Endothelial cell of umbilical vein (primary cell): ENCODE results near the gene TEX48. TPM values are rescaled to one million over a fixed set of nuclear protein-coding genes. Genes with fewer than 3 reads are reported as not detected.

Experiments used
- BruUV-seq: library from RNA; stranded (reverse); fragments of 400-500 nt; replicated peaks from 2 replicates; lab custom pipeline; 2021; lab: Mats Ljungman, UMichigan
- CTCF ChIA-PET: fragments of 300-600, 350-600 bp; sonication (Branson Sonifier 250); formaldehyde crosslinking; loops from one replicate; lab custom pipeline; 2021; ENCODE audit warnings: antibody characterized with exemption, inconsistent platforms; lab: Charles Lee
- POLR2A ChIA-PET: fragments of 300-600, 350-600 bp; sonication (Branson Sonifier 250); formaldehyde crosslinking; loops from one replicate; lab custom pipeline; 2021; ENCODE audit warnings: antibody characterized with exemption, inconsistent platforms; lab: Charles Lee
- DNase-seq: peaks from one replicate; pipeline ENCODE4 v3.0.0-alpha.2; 2011; ENCODE audit warnings: low read depth, low spot score
- FAIRE-seq: peaks from 2 replicates; lab custom pipeline; 2011; peaks lifted over from hg19 to GRCh38; lab: Jason Lieb, UNC
- H2AFZ ChIP-seq: 2 replicates; pipeline ENCODE4 v1.6.0; 2012; ENCODE audit warnings: low read depth, low read length, control low read depth, inconsistent platforms
- H3K27ac ChIP-seq: 2 replicates; pipeline ENCODE4 v1.5.1; 2011; ENCODE audit warnings: low read depth, mild to moderate bottlenecking, control low read depth, low read length, moderate library complexity; ENCODE audit not compliant: insufficient read depth
- H3K27me3 ChIP-seq, 2 experiments: 2 replicates each; pipeline versions ENCODE4 v1.6.0 to v1.6.1; 2011; ENCODE audit warnings: low read length in 2 of 2, mixed read lengths in 1 of 2; ENCODE audit not compliant: control insufficient read depth in 2 of 2, insufficient read depth in 2 of 2
- H3K36me3 ChIP-seq, 2 experiments: 2 replicates in 1 of 2; 3 replicates in 1 of 2; pipeline ENCODE4 v1.5.1; 2011; ENCODE audit warnings: low read length in 2 of 2, mild to moderate bottlenecking in 1 of 2, moderate library complexity in 1 of 2; ENCODE audit not compliant: control insufficient read depth in 2 of 2, insufficient read depth in 2 of 2; ENCODE audit errors: extremely low read depth in 1 of 2
- H3K4me1 ChIP-seq: 3 replicates; pipeline ENCODE4 v1.5.1; 2011; ENCODE audit warnings: mild to moderate bottlenecking, low read length; ENCODE audit not compliant: control insufficient read depth, insufficient read depth; ENCODE audit errors: extremely low read depth
- H3K4me2 ChIP-seq: 2 replicates; pipeline ENCODE4 v1.6.1; 2011; ENCODE audit warnings: low read length, control low read depth, mixed read lengths; ENCODE audit not compliant: insufficient read depth
- H3K4me3 ChIP-seq, 3 experiments: fragments of 200-600 bp in 1 of 3; sonication (generic), shearing (Covaris generic) in 1 of 3; replicated peaks in 1 of 3; 2 replicates each; pipeline ENCODE4 v1.5.1; 2011 to 2016; ENCODE audit warnings: control low read depth in 3 of 3, low read length in 3 of 3, mild to moderate bottlenecking in 2 of 3, inconsistent platforms in 1 of 3, low read depth in 1 of 3, moderate library complexity in 1 of 3; ENCODE audit not compliant: insufficient read depth in 1 of 3
- H3K79me2 ChIP-seq: 2 replicates; pipeline ENCODE4 v1.6.0; 2012; ENCODE audit warnings: low read length, inconsistent platforms; ENCODE audit not compliant: control insufficient read depth, insufficient read depth
- H3K9ac ChIP-seq: replicated peaks from 2 replicates; pipeline ENCODE3; 2011; ENCODE audit warnings: low read length, control low read depth; ENCODE audit not compliant: insufficient read depth; ENCODE audit errors: extremely low read depth
- H3K9me1 ChIP-seq: replicated peaks from 3 replicates; pipeline ENCODE4 v1.6.0; 2011; ENCODE audit warnings: mild to moderate bottlenecking, low read length; ENCODE audit not compliant: control insufficient read depth, insufficient read depth; ENCODE audit errors: extremely low read depth
- H3K9me3 ChIP-seq: replicated peaks from 2 replicates; pipeline ENCODE4 v1.5.1; 2012; ENCODE audit warnings: low read length, inconsistent platforms; ENCODE audit not compliant: control insufficient read depth, insufficient read depth
- H4K20me1 ChIP-seq: replicated peaks from 2 replicates; pipeline ENCODE3; 2011; ENCODE audit warnings: mild to moderate bottlenecking, low read length; ENCODE audit not compliant: control insufficient read depth, insufficient read depth; ENCODE audit errors: extremely low read depth
- CTCF ChIP-seq, 2 donors: IDR thresholded peaks; 1 replicate in 1 of 2; 2 replicates in 1 of 2; pipeline ENCODE4 v1.5.1; 2011; ENCODE audit warnings: low read length in 2 of 2, mild to moderate bottlenecking in 2 of 2, moderate library complexity in 2 of 2, control low read depth in 1 of 2, inconsistent platforms in 1 of 2, low read depth in 1 of 2; ENCODE audit not compliant: insufficient read depth in 1 of 2; ENCODE audit errors: extremely low read depth in 1 of 2
- EZH2 ChIP-seq: IDR thresholded peaks from 2 replicates; pipeline ENCODE4 v1.6.1; 2012; ENCODE audit warnings: borderline replicate concordance, low read depth, mild to moderate bottlenecking, moderate library complexity, low read length, inconsistent platforms; ENCODE audit not compliant: severe bottlenecking
- FOS ChIP-seq: IDR thresholded peaks from 2 replicates; pipeline ENCODE4 v1.6.1; 2011; ENCODE audit warnings: mild to moderate bottlenecking, low read length, moderate library complexity, borderline replicate concordance; ENCODE audit not compliant: insufficient read depth
- GATA2 ChIP-seq: IDR thresholded peaks from 2 replicates; pipeline ENCODE4 v1.7.0; 2011; ENCODE audit warnings: low read depth, mild to moderate bottlenecking, moderate library complexity, mixed read lengths, low read length; ENCODE audit not compliant: insufficient read length, insufficient read depth
- JUN ChIP-seq: IDR thresholded peaks from 2 replicates; pipeline ENCODE4 v1.6.1; 2011; ENCODE audit warnings: borderline replicate concordance, low read depth; ENCODE audit not compliant: insufficient read length, insufficient read depth
- MAX ChIP-seq: IDR thresholded peaks from 2 replicates; pipeline ENCODE4 v1.6.1; 2011; ENCODE audit not compliant: insufficient read depth, insufficient read length
- MYC ChIP-seq: IDR thresholded peaks from one replicate; pipeline ENCODE4 v1.6.1; 2011; ENCODE audit warnings: mild to moderate bottlenecking, low read depth, low read length
- POLR2A ChIP-seq: IDR thresholded peaks from 2 replicates; pipeline ENCODE4 v1.6.1; 2012; ENCODE audit warnings: low read depth, mild to moderate bottlenecking, control low read depth, low read length
- POLR2AphosphoS5 ChIP-seq: IDR thresholded peaks from 2 replicates; pipeline ENCODE4 v1.6.1; 2012; ENCODE audit warnings: low read depth, mild to moderate bottlenecking, control low read depth, low read length, moderate library complexity; ENCODE audit not compliant: insufficient read depth
- dilution Hi-C: fragments of 300-500 bp; cut with MboI; formaldehyde crosslinking; loops from one replicate; pipeline ENCODE4 v1.15.0; 2019; ENCODE audit warnings: low sequenced_read_pairs; ENCODE audit not compliant: extremely low pct_ligation_motif_present
- intact Hi-C: fragments of 100-400 bp; cut with micrococcal nuclease; formaldehyde crosslinking; loops from one replicate; pipeline ENCODE4 v1.10.0; 2022
- polyA plus RNA-seq, 4 experiments: library from polyadenylated mRNA; depleted of rRNA in 3 of 4; stranded (reverse) in 3 of 4; unstranded in 1 of 4; fragments of >200 nt; gene quantifications; 2 replicates each; pipeline versions ENCODE4 v1.2.1 to v1.2.3, GENCODE V29; 2011 to 2012; ENCODE audit warnings: missing spikeins in 1 of 4
- total RNA-seq: library from RNA; stranded (reverse); gene quantifications from 2 replicates; pipeline ENCODE4 v1.2.3, GENCODE V29; 2021

TEX48 gene
- total and polyA plus RNA-seq, 2 donors (not counting 3 experiments of a cell fraction or from before 2014, with no cell fraction given): not detected

GRCh38 chr9:114619191-114619761 is 62.7 kb downstream of the TEX48 start:
- DNase-seq (peak; percentile 52), FAIRE-seq (peak; percentile 80)
- CTCF ChIA-PET: interaction anchor here (0.7 to 2.3 kb wide), 3 partner anchors 12 to 213 kb away, joined by 3 to 13 read pairs (median 3); no protein-coding TSS in a partner anchor
- Histone ChIP-seq H3K9me1 (no peaks in the 10 kb centered on the region), H3K4me3 (peak overlapping the region in 1 of 3 experiments; percentile 60), H3K79me2 (no peaks in the 10 kb centered on the region), H3K36me3 (no peaks in the 10 kb centered on the region), H3K27me3 (no peaks in the 10 kb centered on the region), H3K4me2 (peak overlapping the region; percentile 56), H3K4me1 (peaks cover 16% of the 10 kb centered on the region), H3K9me3 (no peaks in the 10 kb centered on the region), H4K20me1 (no peaks in the 10 kb centered on the region), H3K9ac (peak overlapping the region; percentile 43), H2AFZ (peak overlapping the region; percentile 85), H3K27ac (peak overlapping the region; percentile 39)
- POLR2A ChIA-PET: no interaction called here
- intact Hi-C loops: no loop called here
- dilution Hi-C loops: no loop called here
- TF ChIP-seq JUN (no peak), CTCF (IDR thresholded peaks at IDR 0.05; ENCODE audit: extremely low read depth in 1 of 2, insufficient read depth in 1 of 2, low read depth in 1 of 2, low read length in 2 of 2) (no peak), FOS (no peak), POLR2AphosphoS5 (no peak), MAX (no peak), GATA2 (no peak), EZH2 (no peak), POLR2A (no peak), MYC (no peak)
- BruUV-seq: no TSS peak
